H1 (cell line): ENCODE results near the gene RCC1. TPM values are rescaled to one million over a fixed set of nuclear protein-coding genes. Genes with fewer than 3 reads are reported as not detected.

Experiments used
- BRCA1 ChIP-seq: IDR thresholded peaks from 2 replicates; pipeline ENCODE4 v1.6.1; 2012; ENCODE audit warnings: low read depth, low read length, improper control_type of control experiment
- CEBPB ChIP-seq: IDR thresholded peaks from 2 replicates; pipeline ENCODE4 v1.6.1; 2012; ENCODE audit warnings: low read depth, low read length
- CHD2 ChIP-seq: IDR thresholded peaks from 2 replicates; pipeline ENCODE4 v1.6.1; 2012; ENCODE audit warnings: low read length, improper control_type of control experiment
- GTF2F1 ChIP-seq: IDR thresholded peaks from 2 replicates; pipeline ENCODE4 v1.6.1; 2012; ENCODE audit warnings: low read depth, low read length, improper control_type of control experiment, borderline replicate concordance
- JUN ChIP-seq: IDR thresholded peaks from 2 replicates; pipeline ENCODE4 v1.6.1; 2011; ENCODE audit warnings: low read depth, mild to moderate bottlenecking, improper control_type of control experiment, low read length
- JUND ChIP-seq: IDR thresholded peaks from 2 replicates; pipeline ENCODE4 v1.6.1; 2011; ENCODE audit warnings: mild to moderate bottlenecking, improper control_type of control experiment, low read length
- PHF8 ChIP-seq: fragments of 200-600 bp; sonication (generic); conservative IDR thresholded peaks from 2 replicates; pipeline ENCODE4 v1.7.1; 2012; ENCODE audit warnings: low read depth, mild to moderate bottlenecking, inconsistent platforms, low read length, moderate library complexity
- POLR2A ChIP-seq, 2 experiments: IDR thresholded peaks; 1 replicate in 1 of 2; 2 replicates in 1 of 2; pipeline ENCODE4 v1.6.1; 2011; ENCODE audit warnings: low read depth in 2 of 2, low read length in 2 of 2, mild to moderate bottlenecking in 2 of 2; ENCODE audit errors: control extremely low read depth in 1 of 2
- POU5F1 ChIP-seq: IDR thresholded peaks from 2 replicates; pipeline ENCODE4 v1.6.1; 2011; ENCODE audit warnings: low read depth, mild to moderate bottlenecking, low read length, moderate library complexity
- SIN3A ChIP-seq, 2 experiments: IDR thresholded peaks in 1 of 2; conservative IDR thresholded peaks in 1 of 2; 2 replicates each; pipeline ENCODE4 v1.6.1; 2011 to 2012; ENCODE audit warnings: low read length in 2 of 2, improper control_type of control experiment in 1 of 2, low read depth in 1 of 2, mild to moderate bottlenecking in 1 of 2
- SIX5 ChIP-seq: IDR thresholded peaks from 2 replicates; pipeline ENCODE4 v1.6.1; 2011; ENCODE audit warnings: mild to moderate bottlenecking, low read depth, low read length
- SP1 ChIP-seq: IDR thresholded peaks from 2 replicates; pipeline ENCODE4 v1.6.1; 2011; ENCODE audit warnings: low read depth, low read length
- SP2 ChIP-seq: IDR thresholded peaks from 2 replicates; pipeline ENCODE4 v1.6.1; 2012; ENCODE audit warnings: mild to moderate bottlenecking, low read length, inconsistent platforms
- SP4 ChIP-seq: IDR thresholded peaks from 2 replicates; pipeline ENCODE4 v1.6.1; 2012; ENCODE audit warnings: low read length, inconsistent platforms
- SUZ12 ChIP-seq: fragments of 200-600 bp; sonication (generic); IDR thresholded peaks from 2 replicates; pipeline ENCODE4 v1.6.1; 2012; ENCODE audit warnings: mild to moderate bottlenecking, inconsistent platforms, low read length, moderate library complexity, mixed read lengths
- TAF1 ChIP-seq: IDR thresholded peaks from 2 replicates; pipeline ENCODE4 v1.6.1; 2011; ENCODE audit warnings: mild to moderate bottlenecking, low read depth, low read length
- polyA plus RNA-seq, 7 experiments: library from polyadenylated mRNA; depleted of rRNA in 3 of 7; stranded (reverse) in 5 of 7; unstranded in 2 of 7; fragments of >200 nt in 5 of 7; fragments of 200-250 nt in 2 of 7; gene quantifications; 1 replicate in 5 of 7; 2 replicates in 1 of 7; 4 replicates in 1 of 7; pipeline versions ENCODE4 v1.2.1 to v1.2.3, GENCODE V29; 2011 to 2013; ENCODE audit warnings: missing spikeins in 2 of 7, mixed read lengths in 2 of 7
- total RNA-seq: library from RNA; stranded (reverse); fragmentation: NEBNext Ultra II Directional; extraction: Animal tissue kit (Norgen Biotek cat#: 25700); gene quantifications from 2 replicates; pipeline ENCODE4 v1.2.1, GENCODE V29; 2021
- TF ChIP-seq, protein P1 (sequence below), 3 experiments: IDR thresholded peaks; 1 replicate in 2 of 3; 2 replicates in 1 of 3; pipeline versions ENCODE4 v1.5.1 to v1.6.1; 2011; ENCODE audit warnings: low read length in 3 of 3, mild to moderate bottlenecking in 3 of 3, inconsistent platforms in 2 of 3, low read depth in 1 of 3, moderate library complexity in 1 of 3; ENCODE audit not compliant: insufficient read depth in 1 of 3; ENCODE audit errors: control extremely low read depth in 1 of 3
- TF ChIP-seq, protein P2 (sequence below): IDR thresholded peaks from 2 replicates; pipeline ENCODE4 v1.6.1; 2012; ENCODE audit warnings: inconsistent platforms
- TF ChIP-seq, protein P3 (sequence below): IDR thresholded peaks from 2 replicates; pipeline ENCODE4 v1.6.1; 2012; ENCODE audit warnings: low read length, inconsistent platforms
- TF ChIP-seq, protein P4 (sequence below): IDR thresholded peaks from 2 replicates; pipeline ENCODE4 v1.6.1; 2012; ENCODE audit warnings: inconsistent platforms

The RCC1 gene
- total and polyA plus RNA-seq, 2 of the 8 experiments (the other 6 are each of a cell fraction or from before 2014, with no cell fraction given), result 48.5 to 98.4 TPM

DNA sequence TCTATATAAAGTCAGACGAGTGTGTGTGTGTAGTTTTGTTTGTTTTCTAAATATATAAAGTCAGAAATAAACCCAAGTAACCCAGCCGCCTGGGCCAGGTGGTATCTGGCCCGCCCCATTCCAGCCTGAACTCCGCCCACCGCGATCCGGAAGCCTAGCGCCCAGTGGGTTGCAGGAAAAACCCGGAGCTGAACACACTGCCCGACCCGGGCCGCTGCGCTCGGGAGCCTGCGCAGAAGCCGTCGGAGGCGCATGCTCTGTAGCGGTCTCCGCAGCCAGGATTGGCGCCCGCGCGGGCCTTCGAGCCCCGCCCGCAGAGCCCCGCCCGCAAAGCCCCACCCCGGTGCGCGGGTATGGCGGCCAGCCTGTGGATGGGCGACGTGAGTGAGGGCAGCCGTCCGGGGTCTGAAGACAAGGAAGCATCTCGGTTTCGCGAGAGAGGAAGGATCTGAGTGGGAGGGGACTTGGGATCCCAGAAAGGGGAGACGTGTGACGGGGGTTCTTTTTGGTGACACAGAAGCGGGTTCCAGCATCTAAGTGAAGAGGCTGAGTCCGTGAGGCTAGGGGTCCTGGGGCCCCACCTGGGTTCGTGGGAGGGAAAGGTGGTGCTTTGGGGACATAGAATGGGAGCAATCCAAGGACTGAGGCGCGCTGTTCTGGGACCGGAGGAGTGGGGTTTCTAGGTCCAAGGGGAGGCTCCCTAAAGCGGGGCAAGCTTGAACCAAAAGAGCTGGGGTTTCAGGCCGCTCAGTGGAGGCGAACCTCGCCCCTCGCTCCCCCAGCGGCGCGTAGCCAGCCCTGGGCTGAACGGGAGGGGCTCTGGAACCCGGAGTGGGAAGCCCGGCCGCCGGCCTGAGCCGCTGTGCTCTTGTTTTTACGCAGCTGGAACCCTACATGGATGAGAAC, 47.2 kb downstream of the RCC1 start, which contains the start of gene TRNAU1AP (continued):
- TF ChIP-seq PHF8 (peak; percentile 87), POU5F1 (no peak), SP1 (peak; percentile 97), SIN3A (conservative IDR thresholded peaks at IDR 0.05 in 1 of 2, IDR thresholded peaks at IDR 0.05 in 1 of 2; ENCODE audit: low read depth in 1 of 2, low read length in 2 of 2) (peak; percentile 39 to 86; a peak in 1 of 4 replicates), BRCA1 (no peak), SP4 (peak; percentile 93), GTF2F1 (no peak), SUZ12 (no peak), SIX5 (no peak), CEBPB (no peak), JUND (no peak), TAF1 (peak; percentile 76), CHD2 (no peak), JUN (0 out of 2 replicates have a peak, but pooled peaks have one; percentile 51), POLR2A (IDR thresholded peaks at IDR 0.05; ENCODE audit: control extremely low read depth in 1 of 2, low read depth in 2 of 2, low read length in 2 of 2) (no peak; a peak in 1 of 3 replicates), SP2 (no peak)
- TF ChIP-seq, protein P1, sequence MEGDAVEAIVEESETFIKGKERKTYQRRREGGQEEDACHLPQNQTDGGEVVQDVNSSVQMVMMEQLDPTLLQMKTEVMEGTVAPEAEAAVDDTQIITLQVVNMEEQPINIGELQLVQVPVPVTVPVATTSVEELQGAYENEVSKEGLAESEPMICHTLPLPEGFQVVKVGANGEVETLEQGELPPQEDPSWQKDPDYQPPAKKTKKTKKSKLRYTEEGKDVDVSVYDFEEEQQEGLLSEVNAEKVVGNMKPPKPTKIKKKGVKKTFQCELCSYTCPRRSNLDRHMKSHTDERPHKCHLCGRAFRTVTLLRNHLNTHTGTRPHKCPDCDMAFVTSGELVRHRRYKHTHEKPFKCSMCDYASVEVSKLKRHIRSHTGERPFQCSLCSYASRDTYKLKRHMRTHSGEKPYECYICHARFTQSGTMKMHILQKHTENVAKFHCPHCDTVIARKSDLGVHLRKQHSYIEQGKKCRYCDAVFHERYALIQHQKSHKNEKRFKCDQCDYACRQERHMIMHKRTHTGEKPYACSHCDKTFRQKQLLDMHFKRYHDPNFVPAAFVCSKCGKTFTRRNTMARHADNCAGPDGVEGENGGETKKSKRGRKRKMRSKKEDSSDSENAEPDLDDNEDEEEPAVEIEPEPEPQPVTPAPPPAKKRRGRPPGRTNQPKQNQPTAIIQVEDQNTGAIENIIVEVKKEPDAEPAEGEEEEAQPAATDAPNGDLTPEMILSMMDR (IDR thresholded peaks at IDR 0.05; ENCODE audit: control extremely low read depth in 1 of 3, insufficient read depth in 1 of 3, low read depth in 1 of 3, low read length in 3 of 3), result no peak
- TF ChIP-seq, protein P2, sequence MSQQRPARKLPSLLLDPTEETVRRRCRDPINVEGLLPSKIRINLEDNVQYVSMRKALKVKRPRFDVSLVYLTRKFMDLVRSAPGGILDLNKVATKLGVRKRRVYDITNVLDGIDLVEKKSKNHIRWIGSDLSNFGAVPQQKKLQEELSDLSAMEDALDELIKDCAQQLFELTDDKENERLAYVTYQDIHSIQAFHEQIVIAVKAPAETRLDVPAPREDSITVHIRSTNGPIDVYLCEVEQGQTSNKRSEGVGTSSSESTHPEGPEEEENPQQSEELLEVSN, result peak; percentile 54; the same call in 1 of the 2 replicates
- TF ChIP-seq, protein P3, sequence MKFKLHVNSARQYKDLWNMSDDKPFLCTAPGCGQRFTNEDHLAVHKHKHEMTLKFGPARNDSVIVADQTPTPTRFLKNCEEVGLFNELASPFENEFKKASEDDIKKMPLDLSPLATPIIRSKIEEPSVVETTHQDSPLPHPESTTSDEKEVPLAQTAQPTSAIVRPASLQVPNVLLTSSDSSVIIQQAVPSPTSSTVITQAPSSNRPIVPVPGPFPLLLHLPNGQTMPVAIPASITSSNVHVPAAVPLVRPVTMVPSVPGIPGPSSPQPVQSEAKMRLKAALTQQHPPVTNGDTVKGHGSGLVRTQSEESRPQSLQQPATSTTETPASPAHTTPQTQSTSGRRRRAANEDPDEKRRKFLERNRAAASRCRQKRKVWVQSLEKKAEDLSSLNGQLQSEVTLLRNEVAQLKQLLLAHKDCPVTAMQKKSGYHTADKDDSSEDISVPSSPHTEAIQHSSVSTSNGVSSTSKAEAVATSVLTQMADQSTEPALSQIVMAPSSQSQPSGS, result no peak
- TF ChIP-seq, protein P4, sequence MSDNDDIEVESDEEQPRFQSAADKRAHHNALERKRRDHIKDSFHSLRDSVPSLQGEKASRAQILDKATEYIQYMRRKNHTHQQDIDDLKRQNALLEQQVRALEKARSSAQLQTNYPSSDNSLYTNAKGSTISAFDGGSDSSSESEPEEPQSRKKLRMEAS, result peak; percentile 75
